IPS-15b (cell line): ENCODE data around the gene TRPM3.

Experiments used
- H3K27me3 ChIP-seq: one replicate; pipeline ENCODE4 v1.6.1; 2013; ENCODE audit warnings: low read length; ENCODE audit not compliant: control insufficient read depth, insufficient read depth
- H3K36me3 ChIP-seq: one replicate; pipeline ENCODE4 v1.6.1; 2013; ENCODE audit warnings: low read length; ENCODE audit not compliant: control insufficient read depth, insufficient read depth
- H3K4me1 ChIP-seq: one replicate; pipeline ENCODE4 v1.6.1; 2013; ENCODE audit warnings: mild to moderate bottlenecking, low read length; ENCODE audit not compliant: control insufficient read depth, insufficient read depth
- H3K4me3 ChIP-seq: one replicate; pipeline ENCODE4 v1.5.1; 2013; ENCODE audit warnings: low read depth, low read length
- H3K9ac ChIP-seq: one replicate; pipeline ENCODE4 v1.6.1; 2013; ENCODE audit warnings: low read depth, mild to moderate bottlenecking, low read length
- H3K9me3 ChIP-seq: one replicate; pipeline ENCODE4 v1.6.1; 2013; ENCODE audit warnings: mild to moderate bottlenecking, low read length; ENCODE audit not compliant: control insufficient read depth, insufficient read depth

Gene TRPM3

GRCh38 chr9:70588381-70588780, 533.0 kb downstream of the TRPM3 start:
- Histone ChIP-seq H3K9ac (no peak overlapping the region), H3K36me3 (no peaks in the 10 kb centered on the region)

GRCh38 chr9:70587201-70587600, 534.2 kb downstream of the TRPM3 start:
- Histone ChIP-seq H3K4me3 (no peak overlapping the region), H3K36me3 (no peaks in the 10 kb centered on the region)

More at GRCh38 chr9:70588381-70588780, 533.0 kb downstream of the TRPM3 start:
- no peak overlapping the region for H3K4me3 ChIP-seq
- no peaks in the 10 kb centered on the region for H3K9me3 ChIP-seq
- H3K27me3 ChIP-seq, result no peaks in the 10 kb centered on the region
- H3K4me1 ChIP-seq, result peaks cover 3% of the 10 kb centered on the region

GRCh38 chr9:70586476-70586875, 534.9 kb downstream of the TRPM3 start:
- Histone ChIP-seq H3K9ac (no peak overlapping the region), H3K4me3 (no peak overlapping the region), H3K9me3 (no peaks in the 10 kb centered on the region), H3K4me1 (no peaks in the 10 kb centered on the region), H3K36me3 (no peaks in the 10 kb centered on the region), H3K27me3 (no peaks in the 10 kb centered on the region)

More at GRCh38 chr9:70587201-70587600, 534.2 kb downstream of the TRPM3 start:
- Histone ChIP-seq H3K4me1 (peaks cover 2% of the 10 kb centered on the region), H3K9ac (no peak overlapping the region), H3K9me3 (no peaks in the 10 kb centered on the region), H3K27me3 (no peaks in the 10 kb centered on the region)

GRCh38 chr9:70581955-70582350, 539.5 kb downstream of the TRPM3 start:
- Histone ChIP-seq H3K36me3 (no peaks in the 10 kb centered on the region), H3K4me3 (no peak overlapping the region), H3K4me1 (no peaks in the 10 kb centered on the region), H3K9me3 (no peaks in the 10 kb centered on the region), H3K9ac (no peak overlapping the region), H3K27me3 (no peaks in the 10 kb centered on the region)

- H3K9ac ChIP-seq, result no peak overlapping the region
- H3K4me3 ChIP-seq, result no peak overlapping the region
- no peaks in the 10 kb centered on the region for H3K27me3 ChIP-seq
- H3K36me3 ChIP-seq, result no peaks in the 10 kb centered on the region
- no peaks in the 10 kb centered on the region for H3K4me1 ChIP-seq
- H3K9me3 ChIP-seq, result no peaks in the 10 kb centered on the region
Observed at GRCh38 chr9:70581214-70581954, 540.0 kb downstream of the TRPM3 start.

GRCh38 chr9:70580606-70581195, 540.7 kb downstream of the TRPM3 start:
- H3K4me1 ChIP-seq, result no peaks in the 10 kb centered on the region
- no peaks in the 10 kb centered on the region for H3K36me3 ChIP-seq
- H3K9me3 ChIP-seq, result no peaks in the 10 kb centered on the region
- H3K4me3 ChIP-seq, result no peak overlapping the region
- H3K9ac ChIP-seq, result no peak overlapping the region
- no peaks in the 10 kb centered on the region for H3K27me3 ChIP-seq

- H3K36me3 ChIP-seq, result no peaks in the 10 kb centered on the region
- no peaks in the 10 kb centered on the region for H3K9me3 ChIP-seq
- no peaks in the 10 kb centered on the region for H3K4me1 ChIP-seq
- no peak overlapping the region for H3K9ac ChIP-seq
- H3K27me3 ChIP-seq, result no peaks in the 10 kb centered on the region
- H3K4me3 ChIP-seq, result no peak overlapping the region
Observed at GRCh38 chr9:70579686-70580085, 541.7 kb downstream of the TRPM3 start.

GRCh38 chr9:70578720-70579119, 542.7 kb downstream of the TRPM3 start:
- no peaks in the 10 kb centered on the region for H3K9me3 ChIP-seq
- no peaks in the 10 kb centered on the region for H3K36me3 ChIP-seq
- no peaks in the 10 kb centered on the region for H3K4me1 ChIP-seq
- no peak overlapping the region for H3K4me3 ChIP-seq
- no peak overlapping the region for H3K9ac ChIP-seq
- no peaks in the 10 kb centered on the region for H3K27me3 ChIP-seq

GRCh38 chr9:70577671-70578070, 543.8 kb downstream of the TRPM3 start:
- Histone ChIP-seq H3K36me3 (no peaks in the 10 kb centered on the region), H3K4me3 (no peak overlapping the region), H3K9ac (no peak overlapping the region), H3K9me3 (no peaks in the 10 kb centered on the region), H3K27me3 (no peaks in the 10 kb centered on the region), H3K4me1 (no peaks in the 10 kb centered on the region)

- Histone ChIP-seq H3K4me3 (no peak overlapping the region), H3K9ac (no peak overlapping the region), H3K4me1 (no peaks in the 10 kb centered on the region), H3K36me3 (no peaks in the 10 kb centered on the region), H3K9me3 (no peaks in the 10 kb centered on the region), H3K27me3 (no peaks in the 10 kb centered on the region)
Observed at GRCh38 chr9:70576116-70576515, 545.3 kb downstream of the TRPM3 start.

- Histone ChIP-seq H3K4me1 (no peaks in the 10 kb centered on the region), H3K4me3 (no peak overlapping the region), H3K27me3 (no peaks in the 10 kb centered on the region), H3K9me3 (no peaks in the 10 kb centered on the region), H3K36me3 (no peaks in the 10 kb centered on the region), H3K9ac (no peak overlapping the region)
Observed at GRCh38 chr9:70574151-70574837, 547.1 kb downstream of the TRPM3 start.

GRCh38 chr9:70573308-70573707, 548.1 kb downstream of the TRPM3 start:
- Histone ChIP-seq H3K4me3 (no peak overlapping the region), H3K4me1 (no peaks in the 10 kb centered on the region), H3K9ac (no peak overlapping the region), H3K27me3 (no peaks in the 10 kb centered on the region), H3K36me3 (no peaks in the 10 kb centered on the region), H3K9me3 (no peaks in the 10 kb centered on the region)
